ENCODE measurements around the gene MANBA. TPM values are rescaled to one million over a fixed set of nuclear protein-coding genes. Genes with fewer than 3 reads are reported as not detected.

MANBA gene
- total and polyA plus RNA-seq, 4 donors: 14.2 to 36.6 (median 24.5) TPM

- no CpG with 5 or more reads among the region's 1 CpG for WGBS (ENCODE audit: insufficient coverage)
- H3K36me3 ChIP-seq (ENCODE audit: control insufficient read depth, insufficient read depth, low read length): peaks cover 35% of the 10 kb centered on the region
- H3K27ac ChIP-seq (ENCODE audit: low read depth, low read length): no peak overlapping the region
- H3K4me1 ChIP-seq (ENCODE audit: control insufficient read depth, insufficient read depth, low read length): no peaks in the 10 kb centered on the region
- no peak overlapping the region for H3K4me3 ChIP-seq (ENCODE audit: low read depth, low read length)
- DNase-seq (ENCODE audit: low read depth in 4 of 6, low spot score in 6 of 6): no peak
- H3K9me3 ChIP-seq (ENCODE audit: control insufficient read depth, insufficient read depth, low read length): no peaks in the 10 kb centered on the region
- no peaks in the 10 kb centered on the region for H3K27me3 ChIP-seq (ENCODE audit: control insufficient read depth, insufficient read depth, low read length)
Measured at GRCh38 chr4:102608190-102608589, 152.6 kb downstream of the MANBA start.

- 78% methylated on average over 5 of the region's 7 CpGs for WGBS (ENCODE audit: insufficient coverage)
- no peaks in the 10 kb centered on the region for H3K9me3 ChIP-seq (ENCODE audit: control insufficient read depth, insufficient read depth, low read length)
- H3K4me3 ChIP-seq (ENCODE audit: low read depth, low read length): no peak overlapping the region
- no peak overlapping the region for H3K27ac ChIP-seq (ENCODE audit: low read depth, low read length)
- no peak for DNase-seq (ENCODE audit: low read depth in 4 of 6, low spot score in 6 of 6)
- peaks cover 29% of the 10 kb centered on the region for H3K36me3 ChIP-seq (ENCODE audit: control insufficient read depth, insufficient read depth, low read length)
- H3K27me3 ChIP-seq (ENCODE audit: control insufficient read depth, insufficient read depth, low read length): no peaks in the 10 kb centered on the region
- no peaks in the 10 kb centered on the region for H3K4me1 ChIP-seq (ENCODE audit: control insufficient read depth, insufficient read depth, low read length)
Measured at GRCh38 chr4:102606846-102607450, 153.8 kb downstream of the MANBA start.

- DNase-seq (ENCODE audit: low read depth in 4 of 6, low spot score in 6 of 6): no peak
- WGBS (ENCODE audit: insufficient coverage): 93% methylated on average over 3 of the region's 3 CpGs
- Histone ChIP-seq H3K4me3 (ENCODE audit: low read depth, low read length) (no peak overlapping the region), H3K4me1 (ENCODE audit: control insufficient read depth, insufficient read depth, low read length) (no peaks in the 10 kb centered on the region), H3K9me3 (ENCODE audit: control insufficient read depth, insufficient read depth, low read length) (no peaks in the 10 kb centered on the region), H3K36me3 (ENCODE audit: control insufficient read depth, insufficient read depth, low read length) (peaks cover 32% of the 10 kb centered on the region), H3K27me3 (ENCODE audit: control insufficient read depth, insufficient read depth, low read length) (no peaks in the 10 kb centered on the region), H3K27ac (ENCODE audit: low read depth, low read length) (no peak overlapping the region)
Measured at GRCh38 chr4:102606261-102606660, 154.5 kb downstream of the MANBA start.

GRCh38 chr4:102604222-102604940 lies 156.4 kb downstream of the MANBA start:
- no CpG with 5 or more reads among the region's 2 CpGs for WGBS (ENCODE audit: insufficient coverage)
- H3K27ac ChIP-seq (ENCODE audit: low read depth, low read length): no peak overlapping the region
- H3K27me3 ChIP-seq (ENCODE audit: control insufficient read depth, insufficient read depth, low read length): no peaks in the 10 kb centered on the region
- DNase-seq (ENCODE audit: low read depth in 4 of 6, low spot score in 6 of 6): no peak
- H3K9me3 ChIP-seq (ENCODE audit: control insufficient read depth, insufficient read depth, low read length): no peaks in the 10 kb centered on the region
- no peak overlapping the region for H3K4me3 ChIP-seq (ENCODE audit: low read depth, low read length)
- no peaks in the 10 kb centered on the region for H3K4me1 ChIP-seq (ENCODE audit: control insufficient read depth, insufficient read depth, low read length)
- peaks cover 25% of the 10 kb centered on the region for H3K36me3 ChIP-seq (ENCODE audit: control insufficient read depth, insufficient read depth, low read length)

- no peak for DNase-seq (ENCODE audit: low read depth in 4 of 6, low spot score in 6 of 6)
- Histone ChIP-seq H3K27me3 (ENCODE audit: control insufficient read depth, insufficient read depth, low read length) (no peaks in the 10 kb centered on the region), H3K4me3 (ENCODE audit: low read depth, low read length) (no peak overlapping the region), H3K9me3 (ENCODE audit: control insufficient read depth, insufficient read depth, low read length) (no peaks in the 10 kb centered on the region), H3K4me1 (ENCODE audit: control insufficient read depth, insufficient read depth, low read length) (no peaks in the 10 kb centered on the region), H3K36me3 (ENCODE audit: control insufficient read depth, insufficient read depth, low read length) (peaks cover 17% of the 10 kb centered on the region), H3K27ac (ENCODE audit: low read depth, low read length) (no peak overlapping the region)
- 81% methylated on average over 5 of the region's 8 CpGs for WGBS (ENCODE audit: insufficient coverage)
Measured at GRCh38 chr4:102601586-102602227, 159.1 kb downstream of the MANBA start.

- Histone ChIP-seq H3K4me1 (ENCODE audit: control insufficient read depth, insufficient read depth, low read length) (no peaks in the 10 kb centered on the region), H3K9me3 (ENCODE audit: control insufficient read depth, insufficient read depth, low read length) (no peaks in the 10 kb centered on the region), H3K27me3 (ENCODE audit: control insufficient read depth, insufficient read depth, low read length) (no peaks in the 10 kb centered on the region), H3K36me3 (ENCODE audit: control insufficient read depth, insufficient read depth, low read length) (peaks cover 12% of the 10 kb centered on the region), H3K4me3 (ENCODE audit: low read depth, low read length) (no peak overlapping the region), H3K27ac (ENCODE audit: low read depth, low read length) (no peak overlapping the region)
- no peak for DNase-seq (ENCODE audit: low read depth in 4 of 6, low spot score in 6 of 6)
Measured at GRCh38 chr4:102600689-102601088, 160.1 kb downstream of the MANBA start.

GRCh38 chr4:102599886-102600285 lies 160.9 kb downstream of the MANBA start:
- peaks cover 12% of the 10 kb centered on the region for H3K36me3 ChIP-seq (ENCODE audit: control insufficient read depth, insufficient read depth, low read length)
- DNase-seq (ENCODE audit: low read depth in 4 of 6, low spot score in 6 of 6): no peak
- no peaks in the 10 kb centered on the region for H3K4me1 ChIP-seq (ENCODE audit: control insufficient read depth, insufficient read depth, low read length)
- no peak overlapping the region for H3K27ac ChIP-seq (ENCODE audit: low read depth, low read length)
- no peaks in the 10 kb centered on the region for H3K9me3 ChIP-seq (ENCODE audit: control insufficient read depth, insufficient read depth, low read length)
- H3K27me3 ChIP-seq (ENCODE audit: control insufficient read depth, insufficient read depth, low read length): no peaks in the 10 kb centered on the region
- 85% methylated on average over 1 of the region's 3 CpGs for WGBS (ENCODE audit: insufficient coverage)
- no peak overlapping the region for H3K4me3 ChIP-seq (ENCODE audit: low read depth, low read length)

GRCh38 chr4:102599455-102599854 lies 161.3 kb downstream of the MANBA start:
- no peak overlapping the region for H3K27ac ChIP-seq (ENCODE audit: low read depth, low read length)
- no peaks in the 10 kb centered on the region for H3K4me1 ChIP-seq (ENCODE audit: control insufficient read depth, insufficient read depth, low read length)
- no peak for DNase-seq (ENCODE audit: low read depth in 4 of 6, low spot score in 6 of 6)
- H3K4me3 ChIP-seq (ENCODE audit: low read depth, low read length): no peak overlapping the region
- peaks cover 12% of the 10 kb centered on the region for H3K36me3 ChIP-seq (ENCODE audit: control insufficient read depth, insufficient read depth, low read length)
- no peaks in the 10 kb centered on the region for H3K9me3 ChIP-seq (ENCODE audit: control insufficient read depth, insufficient read depth, low read length)
- WGBS (ENCODE audit: insufficient coverage): 100% methylated on average over 1 of the region's 4 CpGs
- H3K27me3 ChIP-seq (ENCODE audit: control insufficient read depth, insufficient read depth, low read length): no peaks in the 10 kb centered on the region

GRCh38 chr4:102598762-102599374 lies 161.9 kb downstream of the MANBA start:
- no peak overlapping the region for H3K4me3 ChIP-seq (ENCODE audit: low read depth, low read length)
- H3K27me3 ChIP-seq (ENCODE audit: control insufficient read depth, insufficient read depth, low read length): no peaks in the 10 kb centered on the region
- no peak overlapping the region for H3K27ac ChIP-seq (ENCODE audit: low read depth, low read length)
- H3K9me3 ChIP-seq (ENCODE audit: control insufficient read depth, insufficient read depth, low read length): no peaks in the 10 kb centered on the region
- no peak for DNase-seq (ENCODE audit: low read depth in 4 of 6, low spot score in 6 of 6)
- no peaks in the 10 kb centered on the region for H3K4me1 ChIP-seq (ENCODE audit: control insufficient read depth, insufficient read depth, low read length)
- peaks cover 12% of the 10 kb centered on the region for H3K36me3 ChIP-seq (ENCODE audit: control insufficient read depth, insufficient read depth, low read length)
- WGBS (ENCODE audit: insufficient coverage): no CpG with 5 or more reads among the region's 6 CpGs

All from spinal cord (tissue), 10 donors.